Colonic mucosa (tissue), 4 donors: ENCODE measurements around the gene COL9A3. TPM values are rescaled to one million over a fixed set of nuclear protein-coding genes. Genes with fewer than 3 reads are reported as not detected.

Experiments used
- DNase-seq: peaks from one replicate; pipeline ENCODE4 v3.0.0-alpha.2; 2020
- H3K27ac ChIP-seq: fragments of 200-600 bp; one replicate; pipeline ENCODE4 v1.8.0; 2021
- H3K27me3 ChIP-seq: fragments of 200-600 bp; one replicate; pipeline ENCODE4 v1.8.0; 2021
- H3K36me3 ChIP-seq: fragments of 200-600 bp; one replicate; pipeline ENCODE4 v1.8.0; 2021
- H3K4me1 ChIP-seq: fragments of 200-600 bp; one replicate; pipeline ENCODE4 v1.8.0; 2021; ENCODE audit warnings: mild to moderate bottlenecking
- H3K4me3 ChIP-seq: fragments of 200-600 bp; one replicate; pipeline ENCODE4 v1.8.0; 2021
- H3K9ac ChIP-seq, 2 donors: one replicate each; pipeline ENCODE4 v1.7.0; 2013; ENCODE audit warnings: control low read depth in 2 of 2, low read depth in 2 of 2, low read length in 2 of 2
- H3K9me3 ChIP-seq: fragments of 200-600 bp; one replicate; pipeline ENCODE4 v1.8.0; 2021
- CTCF ChIP-seq: fragments of 200-600 bp; IDR thresholded peaks from one replicate; pipeline ENCODE4 v1.8.0; 2022; ENCODE audit warnings: antibody characterized with exemption, mild to moderate bottlenecking
- intact Hi-C: fragments of 100-400 bp; cut with DNase I; formaldehyde crosslinking; loops from one replicate; pipeline ENCODE4 v1.14.1; 2022
- total RNA-seq, 2 donors: library from RNA; stranded (reverse); fragmentation: NEBNext Ultra II Directional in 1 of 2; extraction: Animal tissue kit (Norgen Biotek cat#: 25700) in 1 of 2; gene quantifications; one replicate each; pipeline ENCODE4 v1.2.1, GENCODE V29; 2021
- donor health status: healthy.
- donor health status: DM: no; HTN: no; CAD: no.
- donor health status: DM: no; HTN: no; CAD: no.

The COL9A3 gene
- total RNA-seq, 2 donors from 2014 or later: 2.7 to 3.6 TPM

DNA sequence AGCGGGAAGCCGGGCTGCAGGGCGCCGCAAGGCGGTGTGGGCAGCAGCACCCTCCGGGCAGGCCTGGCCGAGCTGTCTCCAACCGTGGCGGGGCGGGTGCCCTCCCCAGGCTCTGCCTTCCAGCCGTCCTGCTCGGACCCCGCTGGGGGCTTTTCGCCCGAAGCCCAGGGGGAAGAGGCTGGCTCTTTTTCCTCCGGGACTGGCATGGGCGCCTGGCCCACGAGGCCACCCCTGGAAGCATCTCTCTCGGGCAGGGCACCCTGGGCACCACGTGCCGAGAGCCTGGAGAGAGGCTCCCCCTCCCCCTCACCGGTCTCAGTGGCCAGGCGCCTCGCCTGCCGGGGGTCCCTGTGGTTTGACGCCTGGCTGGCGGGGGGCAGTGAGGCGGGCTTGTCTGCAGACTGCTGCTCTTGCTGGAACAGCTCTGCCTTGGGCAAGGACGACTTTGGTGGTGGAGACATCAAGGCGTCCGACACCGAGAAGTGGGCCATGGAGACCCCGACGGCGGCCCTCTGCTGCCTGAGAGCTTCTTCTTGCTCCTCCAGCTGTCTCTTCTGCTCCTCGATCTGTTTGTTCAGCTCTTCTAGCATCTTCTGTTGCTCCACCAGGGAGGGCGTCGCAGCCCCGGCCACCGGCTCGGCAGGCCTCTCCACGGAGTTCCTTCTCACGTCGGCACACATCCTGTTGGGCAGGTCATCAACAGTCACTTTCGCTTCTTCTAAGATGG, 64.2 kb downstream of the COL9A3 start:
- H3K9me3 ChIP-seq: no peaks in the 10 kb centered on the region
- TF ChIP-seq CTCF: no peak
- no peak overlapping the region for H3K9ac ChIP-seq
- no peaks in the 10 kb centered on the region for H3K27me3 ChIP-seq
- DNase-seq: no peak
- no peak overlapping the region for H3K4me3 ChIP-seq
- no peak overlapping the region for H3K27ac ChIP-seq
- no peaks in the 10 kb centered on the region for H3K4me1 ChIP-seq
- intact Hi-C loops: no loop called here
- no peaks in the 10 kb centered on the region for H3K36me3 ChIP-seq

- H3K27ac ChIP-seq: no peak overlapping the region
- H3K4me1 ChIP-seq: no peaks in the 10 kb centered on the region
- no peak for DNase-seq
- intact Hi-C loops: no loop called here
- H3K9me3 ChIP-seq: no peaks in the 10 kb centered on the region
- no peaks in the 10 kb centered on the region for H3K27me3 ChIP-seq
- TF ChIP-seq CTCF: no peak
- H3K9ac ChIP-seq: no peak overlapping the region
- no peaks in the 10 kb centered on the region for H3K36me3 ChIP-seq
- H3K4me3 ChIP-seq: no peak overlapping the region
Measured at GRCh38 chr20:62881662-62882395, 65.0 kb downstream of the COL9A3 start.

- no peak for DNase-seq
- intact Hi-C loops: no loop called here
- H3K27ac ChIP-seq: no peak overlapping the region
- H3K9me3 ChIP-seq: no peaks in the 10 kb centered on the region
- no peaks in the 10 kb centered on the region for H3K4me1 ChIP-seq
- no peak overlapping the region for H3K4me3 ChIP-seq
- no peak overlapping the region for H3K9ac ChIP-seq
- no peaks in the 10 kb centered on the region for H3K36me3 ChIP-seq
- H3K27me3 ChIP-seq: no peaks in the 10 kb centered on the region
- no peak for TF ChIP-seq CTCF
Measured at GRCh38 chr20:62882426-62882825, 65.6 kb downstream of the COL9A3 start.

DNA sequence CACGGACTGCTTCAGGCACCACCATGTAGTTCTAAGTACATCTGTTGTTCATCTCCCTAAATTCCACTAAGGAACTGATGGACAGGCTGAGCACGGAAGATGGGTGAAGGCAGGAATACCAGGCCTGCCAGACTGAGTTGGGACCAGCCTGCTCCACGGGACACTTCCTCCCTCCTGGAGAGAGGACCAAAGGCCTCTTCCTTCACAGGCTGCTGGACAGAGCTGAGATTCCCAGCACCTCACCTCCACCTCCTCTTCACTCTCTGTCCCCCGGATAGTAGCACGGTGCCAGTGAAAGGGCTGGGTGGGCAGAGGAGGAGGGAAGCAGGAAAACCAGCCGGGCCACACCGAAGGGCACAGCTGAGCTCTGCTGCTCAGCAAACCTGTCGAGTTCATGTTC, 67.7 kb downstream of the COL9A3 start:
- H3K36me3 ChIP-seq: peaks cover 6% of the 10 kb centered on the region
- H3K9me3 ChIP-seq: no peaks in the 10 kb centered on the region
- H3K4me1 ChIP-seq: no peaks in the 10 kb centered on the region
- H3K4me3 ChIP-seq: no peak overlapping the region
- H3K27me3 ChIP-seq: no peaks in the 10 kb centered on the region
- H3K9ac ChIP-seq: no peak overlapping the region
- intact Hi-C loops: no loop called here
- no peak overlapping the region for H3K27ac ChIP-seq
- TF ChIP-seq CTCF: no peak
- DNase-seq: no peak

DNA sequence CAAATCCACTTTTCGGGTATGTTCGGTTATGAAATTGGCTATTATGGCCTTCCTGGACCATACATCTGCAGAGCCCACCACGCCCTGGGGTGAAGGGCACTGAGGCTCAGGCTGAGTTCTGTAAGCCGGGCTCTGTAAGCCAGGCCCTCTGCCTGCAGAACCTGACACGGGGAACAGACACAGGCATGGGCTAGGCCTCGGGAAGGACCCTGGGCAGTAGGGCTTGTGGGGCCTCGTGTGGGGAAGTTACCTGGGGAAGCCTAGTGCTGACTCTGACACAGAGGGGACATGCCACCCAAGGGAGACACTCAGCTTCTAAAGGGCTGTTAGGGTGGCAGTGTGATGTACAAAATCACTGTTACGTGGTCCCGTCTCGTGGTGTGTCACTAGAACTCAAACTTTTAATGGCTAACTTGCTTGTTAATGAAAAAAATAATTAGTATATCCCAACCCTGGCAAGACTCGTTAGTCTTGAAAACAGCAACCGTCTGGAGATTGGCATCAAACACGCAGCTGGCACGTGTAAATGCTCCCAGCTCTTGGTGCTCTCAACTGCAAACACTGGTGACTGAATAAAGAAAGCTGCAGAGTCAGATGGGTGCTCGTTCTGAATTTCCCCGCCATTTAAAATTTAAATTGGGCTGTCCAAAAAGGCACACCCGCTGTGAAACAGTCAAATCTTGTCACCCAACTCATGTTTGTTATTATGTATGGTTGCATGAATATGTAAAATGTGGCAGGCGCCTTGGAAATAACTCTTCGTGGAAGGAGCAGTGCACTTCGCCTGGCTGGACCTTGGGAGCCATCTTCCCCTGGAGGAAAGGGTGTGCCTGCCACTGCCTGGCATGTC, 68.4 kb downstream of the COL9A3 start:
- no peaks in the 10 kb centered on the region for H3K9me3 ChIP-seq
- peaks cover 12% of the 10 kb centered on the region for H3K36me3 ChIP-seq
- H3K27ac ChIP-seq: no peak overlapping the region
- H3K4me3 ChIP-seq: no peak overlapping the region
- TF ChIP-seq CTCF: no peak
- no peaks in the 10 kb centered on the region for H3K27me3 ChIP-seq
- H3K9ac ChIP-seq: no peak overlapping the region
- DNase-seq: no peak
- H3K4me1 ChIP-seq: no peaks in the 10 kb centered on the region
- intact Hi-C loops: no loop called here
